HG03196 (cell line): ENCODE data around the gene GFAP.

Source experiments
- ATAC-seq: cut with Tn5 transposase; IDR thresholded peaks from one replicate; pipeline ENCODE4 v1.9.1; 2021; ENCODE audit not compliant: unreplicated experiment

Gene GFAP

GRCh38 chr17:44915862-44916780 lies 821 bp upstream of the GFAP start:
- no peak for ATAC-seq

GRCh38 chr17:44914698-44915271 lies 515 bp downstream of the GFAP start:
- ATAC-seq, result no peak

- no peak for ATAC-seq
These were observed 1.2 kb downstream of the GFAP start for GRCh38 chr17:44914148-44914547.

- no peak for ATAC-seq
These were observed 1.6 kb downstream of the GFAP start for GRCh38 chr17:44913676-44914075.

- no peak for ATAC-seq
These were observed 2.3 kb downstream of the GFAP start for GRCh38 chr17:44912763-44913544.

- no peak for ATAC-seq
These were observed 3.9 kb downstream of the GFAP start for GRCh38 chr17:44911133-44912001.

- no peak for ATAC-seq
These were observed 4.8 kb downstream of the GFAP start for GRCh38 chr17:44910231-44911106.

GRCh38 chr17:44909681-44910144 lies 5.6 kb downstream of the GFAP start:
- ATAC-seq, result no peak

GRCh38 chr17:44908761-44909326 lies 6.5 kb downstream of the GFAP start:
- ATAC-seq, result no peak

- no peak for ATAC-seq
These were observed 7.4 kb downstream of the GFAP start for GRCh38 chr17:44907729-44908470.

GRCh38 chr17:44906763-44907728 lies 8.3 kb downstream of the GFAP start:
- no peak for ATAC-seq

- no peak for ATAC-seq
These were observed 9.2 kb downstream of the GFAP start for GRCh38 chr17:44906010-44906646.

GRCh38 chr17:44905006-44906000 lies 10.0 kb downstream of the GFAP start:
- ATAC-seq, result no peak

GRCh38 chr17:44904001-44904984 lies 11.0 kb downstream of the GFAP start:
- ATAC-seq, result no peak
